ENCODE measurements around the gene YWHAQ. TPM values are rescaled to one million over a fixed set of nuclear protein-coding genes. Genes with fewer than 3 reads are reported as not detected.

Gene YWHAQ
- polyA plus RNA-seq, 2 of the 4 experiments (the other 2 are of a cell fraction) = 661 to 833 TPM

DNA sequence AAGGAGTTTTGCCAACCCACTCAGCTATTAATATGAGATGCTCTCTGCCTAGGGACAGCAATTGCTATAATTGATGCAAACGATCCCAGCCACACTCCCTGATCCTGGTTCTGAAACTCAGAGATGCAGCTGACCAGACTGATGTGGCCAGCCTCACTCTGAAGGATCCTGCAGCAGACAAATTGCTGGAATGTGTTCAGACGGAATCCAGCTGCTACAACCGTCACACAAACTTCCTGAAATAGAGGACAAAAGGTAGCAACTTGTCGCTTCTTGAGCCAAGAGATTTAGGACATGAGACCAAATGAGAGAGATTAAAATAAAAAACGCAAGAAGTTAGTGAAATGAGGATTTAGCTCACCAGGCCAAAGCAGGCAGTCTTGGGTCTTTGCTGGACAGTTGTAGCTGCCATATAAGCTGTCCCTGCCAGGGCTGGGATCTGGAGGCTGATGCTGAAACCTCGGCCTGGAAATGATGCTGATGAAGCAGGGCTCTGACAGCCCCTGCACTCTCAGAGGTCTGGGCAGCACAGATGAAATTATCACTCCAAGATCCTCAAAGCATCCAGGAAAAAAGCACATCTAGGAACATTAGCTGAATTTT is 8.3 kb upstream of the YWHAQ start:
- Histone ChIP-seq H3K4me1 (peaks cover 45% of the 10 kb centered on the region), H3K4me2 (peak overlapping the region; percentile 60), H3K9me3 (no peaks in the 10 kb centered on the region), H3K4me3 (no peak overlapping the region), H3K27ac (peak overlapping the region; percentile 70 to 79)
- DNase-seq (ENCODE audit: low read depth in 1 of 2, low spot score in 1 of 2) (peak in 1 of 2 experiments; percentile 12), FAIRE-seq (no peak), ATAC-seq (peak in 1 of 2 experiments; percentile 13; a peak in 2 of 6 replicates)
- ChIA-PET POLR2A (interaction anchor here (1.0 to 3.4 kb wide), 6 partner anchors 9 to 204 kb away, joined by 3 to 35 read pairs (median 7); partner anchors contain the start of genes TAF1B and YWHAQ), CTCF (interaction anchor here (0.6 to 6.5 kb wide), 15 partner anchors 8 to 177 kb away, joined by 3 to 32 read pairs (median 4); partner anchors contain the start of gene YWHAQ)
- 52% methylated on average over 6 of the region's 6 CpGs for WGBS (ENCODE audit: missing lambda C conversion rate)
- TF ChIP-seq ZSCAN20 (CRISPR knock-in tag; IDR thresholded peaks at IDR 0.05) = no peak
- no peak for TF ChIP-seq HEYL (CRISPR knock-in tag; IDR thresholded peaks at IDR 0.05)
- no peak for TF ChIP-seq NPAS2 (CRISPR knock-in tag; IDR thresholded peaks at IDR 0.05; ENCODE audit: borderline replicate concordance)
- no peak for TF ChIP-seq RAD21 (conservative IDR thresholded peaks at IDR 0.05 in 1 of 2, IDR thresholded peaks at IDR 0.05 in 1 of 2)
- TF ChIP-seq SREBF2 (IDR thresholded peaks at IDR 0.05) = no peak
- no peak for TF ChIP-seq FOSB (CRISPR knock-in tag; IDR thresholded peaks at IDR 0.05)
- TF ChIP-seq FOSL2 (IDR thresholded peaks at IDR 0.05) = no peak
- TF ChIP-seq FOSL2 (CRISPR knock-in tag; IDR thresholded peaks at IDR 0.05) = no peak
- TF ChIP-seq, protein P1, sequence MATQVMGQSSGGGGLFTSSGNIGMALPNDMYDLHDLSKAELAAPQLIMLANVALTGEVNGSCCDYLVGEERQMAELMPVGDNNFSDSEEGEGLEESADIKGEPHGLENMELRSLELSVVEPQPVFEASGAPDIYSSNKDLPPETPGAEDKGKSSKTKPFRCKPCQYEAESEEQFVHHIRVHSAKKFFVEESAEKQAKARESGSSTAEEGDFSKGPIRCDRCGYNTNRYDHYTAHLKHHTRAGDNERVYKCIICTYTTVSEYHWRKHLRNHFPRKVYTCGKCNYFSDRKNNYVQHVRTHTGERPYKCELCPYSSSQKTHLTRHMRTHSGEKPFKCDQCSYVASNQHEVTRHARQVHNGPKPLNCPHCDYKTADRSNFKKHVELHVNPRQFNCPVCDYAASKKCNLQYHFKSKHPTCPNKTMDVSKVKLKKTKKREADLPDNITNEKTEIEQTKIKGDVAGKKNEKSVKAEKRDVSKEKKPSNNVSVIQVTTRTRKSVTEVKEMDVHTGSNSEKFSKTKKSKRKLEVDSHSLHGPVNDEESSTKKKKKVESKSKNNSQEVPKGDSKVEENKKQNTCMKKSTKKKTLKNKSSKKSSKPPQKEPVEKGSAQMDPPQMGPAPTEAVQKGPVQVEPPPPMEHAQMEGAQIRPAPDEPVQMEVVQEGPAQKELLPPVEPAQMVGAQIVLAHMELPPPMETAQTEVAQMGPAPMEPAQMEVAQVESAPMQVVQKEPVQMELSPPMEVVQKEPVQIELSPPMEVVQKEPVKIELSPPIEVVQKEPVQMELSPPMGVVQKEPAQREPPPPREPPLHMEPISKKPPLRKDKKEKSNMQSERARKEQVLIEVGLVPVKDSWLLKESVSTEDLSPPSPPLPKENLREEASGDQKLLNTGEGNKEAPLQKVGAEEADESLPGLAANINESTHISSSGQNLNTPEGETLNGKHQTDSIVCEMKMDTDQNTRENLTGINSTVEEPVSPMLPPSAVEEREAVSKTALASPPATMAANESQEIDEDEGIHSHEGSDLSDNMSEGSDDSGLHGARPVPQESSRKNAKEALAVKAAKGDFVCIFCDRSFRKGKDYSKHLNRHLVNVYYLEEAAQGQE (IDR thresholded peaks at IDR 0.05) = no peak
- TF ChIP-seq, protein P2, sequence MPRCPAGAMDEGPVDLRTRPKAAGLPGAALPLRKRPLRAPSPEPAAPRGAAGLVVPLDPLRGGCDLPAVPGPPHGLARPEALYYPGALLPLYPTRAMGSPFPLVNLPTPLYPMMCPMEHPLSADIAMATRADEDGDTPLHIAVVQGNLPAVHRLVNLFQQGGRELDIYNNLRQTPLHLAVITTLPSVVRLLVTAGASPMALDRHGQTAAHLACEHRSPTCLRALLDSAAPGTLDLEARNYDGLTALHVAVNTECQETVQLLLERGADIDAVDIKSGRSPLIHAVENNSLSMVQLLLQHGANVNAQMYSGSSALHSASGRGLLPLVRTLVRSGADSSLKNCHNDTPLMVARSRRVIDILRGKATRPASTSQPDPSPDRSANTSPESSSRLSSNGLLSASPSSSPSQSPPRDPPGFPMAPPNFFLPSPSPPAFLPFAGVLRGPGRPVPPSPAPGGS (IDR thresholded peaks at IDR 0.05) = no peak
- TF ChIP-seq CEBPB (IDR thresholded peaks at IDR 0.05) = no peak
- no peak for TF ChIP-seq CHD4 (IDR thresholded peaks at IDR 0.05; ENCODE audit: borderline replicate concordance)
- TF ChIP-seq, protein P3, sequence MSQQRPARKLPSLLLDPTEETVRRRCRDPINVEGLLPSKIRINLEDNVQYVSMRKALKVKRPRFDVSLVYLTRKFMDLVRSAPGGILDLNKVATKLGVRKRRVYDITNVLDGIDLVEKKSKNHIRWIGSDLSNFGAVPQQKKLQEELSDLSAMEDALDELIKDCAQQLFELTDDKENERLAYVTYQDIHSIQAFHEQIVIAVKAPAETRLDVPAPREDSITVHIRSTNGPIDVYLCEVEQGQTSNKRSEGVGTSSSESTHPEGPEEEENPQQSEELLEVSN (IDR thresholded peaks at IDR 0.05; ENCODE audit: borderline replicate concordance, low read depth) = no peak
- TF ChIP-seq MAFK (IDR thresholded peaks at IDR 0.05; ENCODE audit: partially characterized antibody) = no peak
- no peak for TF ChIP-seq ZFP36 (IDR thresholded peaks at IDR 0.05; ENCODE audit: borderline replicate concordance, partially characterized antibody)
- TF ChIP-seq, protein P4, sequence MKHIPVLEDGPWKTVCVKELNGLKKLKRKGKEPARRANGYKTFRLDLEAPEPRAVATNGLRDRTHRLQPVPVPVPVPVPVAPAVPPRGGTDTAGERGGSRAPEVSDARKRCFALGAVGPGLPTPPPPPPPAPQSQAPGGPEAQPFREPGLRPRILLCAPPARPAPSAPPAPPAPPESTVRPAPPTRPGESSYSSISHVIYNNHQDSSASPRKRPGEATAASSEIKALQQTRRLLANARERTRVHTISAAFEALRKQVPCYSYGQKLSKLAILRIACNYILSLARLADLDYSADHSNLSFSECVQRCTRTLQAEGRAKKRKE (CRISPR knock-in tag; IDR thresholded peaks at IDR 0.05; ENCODE audit: low read depth) = no peak
- no peak for TF ChIP-seq POLR2A (IDR thresholded peaks at IDR 0.05; ENCODE audit: low read length)
- TF ChIP-seq EHMT2 (IDR thresholded peaks at IDR 0.05; ENCODE audit: low read depth) = no peak

DNA sequence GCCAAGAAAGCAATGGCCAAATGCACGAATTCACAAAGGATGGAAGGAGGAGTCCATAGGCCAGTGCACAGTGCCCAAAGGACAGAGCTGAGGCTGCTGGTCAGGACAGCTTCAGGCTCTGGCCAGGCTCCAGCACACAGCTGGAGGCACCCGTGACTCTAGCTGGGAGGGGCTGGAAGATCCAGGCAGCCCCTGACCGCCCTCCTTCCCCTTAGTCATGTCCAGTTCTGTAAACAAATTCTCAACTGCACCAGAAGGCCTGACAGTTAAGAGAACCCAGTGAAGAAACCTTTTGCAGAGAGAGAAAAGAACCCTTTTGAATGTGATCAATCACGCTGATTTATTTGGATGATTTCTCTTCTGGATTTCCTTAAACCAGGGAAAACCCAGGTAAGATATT is 7.7 kb upstream of the YWHAQ start:
- Histone ChIP-seq H3K27ac (peak overlapping the region; percentile 70 to 79), H3K4me1 (peaks cover 45% of the 10 kb centered on the region), H3K4me2 (peak overlapping the region; percentile 60), H3K9me3 (no peaks in the 10 kb centered on the region), H3K4me3 (no peak overlapping the region)
- WGBS (ENCODE audit: missing lambda C conversion rate) = 19% methylated on average over 4 of the region's 4 CpGs
- ChIA-PET CTCF (interaction anchor here (0.7 to 6.5 kb wide), 13 partner anchors 8 to 177 kb away, joined by 3 to 32 read pairs (median 4); partner anchors contain the start of genes ADAM17 and YWHAQ), POLR2A (interaction anchor here (1.0 to 3.4 kb wide), 6 partner anchors 8 to 205 kb away, joined by 3 to 35 read pairs (median 7); partner anchors contain the start of genes TAF1B and YWHAQ)
- no peak for FAIRE-seq
- peak; percentile 89 to 92 for ATAC-seq
- DNase-seq (ENCODE audit: low read depth in 1 of 2, low spot score in 1 of 2) = peak; percentile 79 to 89
- TF ChIP-seq SMC3 (IDR thresholded peaks at IDR 0.05) (0 out of 3 replicates have a peak, but pooled peaks have one; percentile 36), CHD4 (IDR thresholded peaks at IDR 0.05; ENCODE audit: borderline replicate concordance) (no peak), RFX5 (IDR thresholded peaks at IDR 0.05) (no peak), RAD21 (conservative IDR thresholded peaks at IDR 0.05 in 1 of 2, IDR thresholded peaks at IDR 0.05 in 1 of 2) (peak in 1 of 2 experiments; percentile 25; a peak in 1 of 5 replicates), FOSL2 (IDR thresholded peaks at IDR 0.05) (0 out of 2 replicates have a peak, but pooled peaks have one; percentile 8), FOSL2 (CRISPR knock-in tag; IDR thresholded peaks at IDR 0.05) (peak; percentile 68), BHLHE40 (IDR thresholded peaks at IDR 0.05; ENCODE audit: low read depth, low read length) (0 out of 2 replicates have a peak, but pooled peaks have one; percentile 39)
- TF ChIP-seq, protein P4 (CRISPR knock-in tag; IDR thresholded peaks at IDR 0.05; ENCODE audit: low read depth) = no peak
- TF ChIP-seq, protein P5, sequence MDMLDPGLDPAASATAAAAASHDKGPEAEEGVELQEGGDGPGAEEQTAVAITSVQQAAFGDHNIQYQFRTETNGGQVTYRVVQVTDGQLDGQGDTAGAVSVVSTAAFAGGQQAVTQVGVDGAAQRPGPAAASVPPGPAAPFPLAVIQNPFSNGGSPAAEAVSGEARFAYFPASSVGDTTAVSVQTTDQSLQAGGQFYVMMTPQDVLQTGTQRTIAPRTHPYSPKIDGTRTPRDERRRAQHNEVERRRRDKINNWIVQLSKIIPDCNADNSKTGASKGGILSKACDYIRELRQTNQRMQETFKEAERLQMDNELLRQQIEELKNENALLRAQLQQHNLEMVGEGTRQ (IDR thresholded peaks at IDR 0.05) = peak; percentile 53
